Gastrocnemius medialis (tissue), 4 donors: ENCODE data around the gene RABGAP1L.

ENCODE experiments used
- POLR2A ChIP-seq, 2 donors: fragments of 450-650 bp; IDR thresholded peaks; one replicate each; pipeline ENCODE4 v1.6.1; 2017; ENCODE audit warnings: antibody characterized with exemption in 2 of 2, mild to moderate bottlenecking in 2 of 2, moderate library complexity in 2 of 2
- TF ChIP-seq, protein P1 (sequence below), 5 experiments: fragments of 450-650 bp in 3 of 5; fragments of 200-600 bp in 2 of 5; sonication (generic) in 2 of 5; IDR thresholded peaks in 4 of 5; conservative IDR thresholded peaks in 1 of 5; 1 replicate in 4 of 5; 2 replicates in 1 of 5; pipeline ENCODE4 v1.5.1; 2016 to 2019; ENCODE audit warnings: antibody characterized with exemption in 5 of 5, mild to moderate bottlenecking in 3 of 5, moderate library complexity in 3 of 5

DNA sequence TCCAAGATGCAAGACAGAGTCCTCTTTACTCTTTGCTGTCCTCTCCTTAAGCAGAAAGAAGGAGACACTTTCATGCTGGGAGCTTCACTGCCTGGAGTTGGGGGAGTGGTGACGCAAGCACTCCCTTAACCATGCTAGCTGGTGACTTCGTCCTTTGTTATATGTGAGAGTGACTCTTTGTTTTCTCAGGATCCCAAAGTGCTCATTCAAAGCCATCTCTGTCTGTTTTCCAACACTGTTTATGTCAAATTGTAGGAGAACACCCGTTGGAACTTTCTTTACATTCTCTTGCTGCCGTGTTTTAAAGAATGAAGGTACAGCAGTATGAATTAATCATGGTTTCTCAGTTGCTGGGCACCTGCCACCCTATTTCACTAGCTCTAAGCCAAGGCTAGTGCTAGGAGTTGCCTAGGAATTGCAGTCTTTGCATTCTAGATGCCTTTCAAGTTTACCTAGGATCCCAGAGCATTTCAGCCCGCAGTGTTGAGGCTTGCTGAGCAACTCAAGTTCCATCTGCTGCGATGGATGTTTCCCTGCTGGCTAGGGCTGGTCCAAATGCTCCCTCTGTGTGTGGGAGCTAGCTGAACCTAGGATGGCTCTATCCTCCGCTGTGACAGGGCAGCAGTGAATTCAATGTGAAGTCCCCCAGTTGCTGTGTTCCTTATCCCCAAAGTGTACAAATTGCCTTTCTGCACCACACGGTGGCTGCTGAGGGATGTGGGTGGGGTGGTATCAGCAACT lies 205.8 kb downstream of the RABGAP1L start:
- TF ChIP-seq, protein P1, sequence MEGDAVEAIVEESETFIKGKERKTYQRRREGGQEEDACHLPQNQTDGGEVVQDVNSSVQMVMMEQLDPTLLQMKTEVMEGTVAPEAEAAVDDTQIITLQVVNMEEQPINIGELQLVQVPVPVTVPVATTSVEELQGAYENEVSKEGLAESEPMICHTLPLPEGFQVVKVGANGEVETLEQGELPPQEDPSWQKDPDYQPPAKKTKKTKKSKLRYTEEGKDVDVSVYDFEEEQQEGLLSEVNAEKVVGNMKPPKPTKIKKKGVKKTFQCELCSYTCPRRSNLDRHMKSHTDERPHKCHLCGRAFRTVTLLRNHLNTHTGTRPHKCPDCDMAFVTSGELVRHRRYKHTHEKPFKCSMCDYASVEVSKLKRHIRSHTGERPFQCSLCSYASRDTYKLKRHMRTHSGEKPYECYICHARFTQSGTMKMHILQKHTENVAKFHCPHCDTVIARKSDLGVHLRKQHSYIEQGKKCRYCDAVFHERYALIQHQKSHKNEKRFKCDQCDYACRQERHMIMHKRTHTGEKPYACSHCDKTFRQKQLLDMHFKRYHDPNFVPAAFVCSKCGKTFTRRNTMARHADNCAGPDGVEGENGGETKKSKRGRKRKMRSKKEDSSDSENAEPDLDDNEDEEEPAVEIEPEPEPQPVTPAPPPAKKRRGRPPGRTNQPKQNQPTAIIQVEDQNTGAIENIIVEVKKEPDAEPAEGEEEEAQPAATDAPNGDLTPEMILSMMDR (IDR thresholded peaks at IDR 0.05 in 4 of 5, conservative IDR thresholded peaks at IDR 0.05 in 1 of 5): no peak
- TF ChIP-seq POLR2A (IDR thresholded peaks at IDR 0.05): no peak
